ENCODE results near the gene TUBGCP6.

Gene TUBGCP6

DNA sequence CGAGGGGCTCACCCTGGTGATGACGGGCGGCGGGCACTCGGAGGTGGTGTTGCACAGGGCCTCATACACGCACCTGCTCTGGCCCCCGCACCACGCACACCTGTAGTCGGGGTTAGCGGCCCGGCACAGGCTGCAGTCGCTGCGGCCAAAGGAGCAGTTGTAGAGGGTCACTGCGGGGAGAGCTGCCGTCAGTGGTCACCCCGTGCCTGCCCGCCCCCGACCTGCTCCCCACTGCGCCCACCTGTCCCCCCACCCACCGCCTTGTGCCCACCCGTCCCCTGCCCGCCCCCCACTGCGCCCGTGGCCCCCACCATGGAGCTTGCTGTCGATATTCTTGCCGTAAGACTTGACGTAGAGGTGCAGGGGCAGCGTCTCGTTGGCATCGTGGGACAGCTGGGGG is 39.0 kb upstream of the TUBGCP6 start:
- no CpG with 5 or more reads among the region's 30 CpGs for WGBS (ENCODE audit: extremely low coverage, insufficient coverage, insufficient read length)

DNA sequence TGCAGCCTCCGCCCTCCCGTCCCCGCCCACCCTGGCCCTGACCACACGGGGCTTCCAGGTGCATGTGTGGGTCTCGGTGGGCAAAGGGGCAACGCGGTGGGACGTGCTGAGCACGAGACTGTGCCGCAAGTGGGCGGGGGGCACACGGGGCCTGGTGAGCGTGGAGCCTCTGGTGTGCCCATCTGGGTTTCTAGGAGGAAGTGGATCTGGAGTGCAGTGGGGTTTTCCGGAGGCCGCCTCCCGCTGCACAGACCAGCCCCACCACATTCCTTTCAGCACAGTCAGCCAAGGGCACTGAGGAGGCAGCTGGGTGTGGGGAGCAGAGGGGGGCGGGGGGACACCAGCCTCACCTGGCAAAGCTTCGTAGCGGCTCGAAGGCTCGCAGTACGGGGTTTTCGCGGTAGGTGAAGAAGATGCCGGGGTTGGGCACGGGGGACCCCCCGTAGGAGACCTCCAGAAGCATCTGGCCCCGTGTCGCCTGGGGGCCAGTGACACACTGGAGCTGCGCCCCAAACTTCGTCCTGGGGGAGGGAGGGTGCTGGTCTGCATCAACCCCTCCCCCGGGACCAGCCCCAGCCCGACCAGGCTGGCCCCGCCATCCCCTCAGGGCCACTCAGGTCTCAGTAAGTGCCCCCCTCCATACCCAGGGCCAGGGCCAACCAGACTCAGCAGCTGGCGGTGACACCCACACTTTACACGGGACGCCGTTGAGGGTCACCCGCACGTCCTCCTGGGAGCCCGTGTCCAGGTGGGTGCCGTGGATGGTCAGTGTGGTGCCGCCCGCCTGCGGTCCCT is 37.7 kb upstream of the TUBGCP6 start:
- Histone ChIP-seq H2AFZ (ENCODE audit: insufficient read depth, low read length, poor library complexity) (peak overlapping the region; percentile 8), H3K27ac (ENCODE audit: low read depth, low read length) (peak overlapping the region; percentile 63), H2AK5ac (ENCODE audit: low read length) (peak overlapping the region; percentile 99), H3K79me2 (ENCODE audit: control insufficient read depth, insufficient read depth, low read length, poor library complexity) (peaks cover 10% of the 10 kb centered on the region), H3K18ac (ENCODE audit: low read length) (peak overlapping the region; percentile 93), H3K4me1 (ENCODE audit: control insufficient read depth in 1 of 2, insufficient read depth in 2 of 2, low read length in 2 of 2) (peaks cover 12 to 15% of the 10 kb centered on the region in 2 experiments), H4K91ac (ENCODE audit: low read depth, low read length) (peak overlapping the region; percentile 99), H3K4me3 (ENCODE audit: low read depth, low read length) (no peak overlapping the region), H3K4ac (ENCODE audit: low read depth, low read length) (peak overlapping the region; percentile 90), H3K9ac (ENCODE audit: low read length) (no peak overlapping the region), H4K8ac (ENCODE audit: low read depth, low read length) (peak overlapping the region; percentile 72), H3K79me1 (ENCODE audit: low read length) (peaks cover 15% of the 10 kb centered on the region), H3K27me3 (ENCODE audit: insufficient read depth, low read length) (no peaks in the 10 kb centered on the region), H4K12ac (ENCODE audit: low read depth, low read length) (peak overlapping the region; percentile 45), H3K14ac (ENCODE audit: low read length) (peak overlapping the region; percentile 91), H2BK12ac (ENCODE audit: low read length) (peak overlapping the region; percentile 97), H2BK5ac (ENCODE audit: low read depth, low read length, poor library complexity) (peak overlapping the region; percentile 84), H3K23ac (ENCODE audit: low read length) (no peak overlapping the region), H3K36me3 (ENCODE audit: control insufficient read depth in 1 of 2, insufficient read depth in 2 of 2, low read length in 2 of 2) (peaks cover 80 to 89% of the 10 kb centered on the region in 2 experiments), H2BK120ac (ENCODE audit: insufficient read depth, low read length, poor library complexity) (peak overlapping the region; percentile 97), H3K4me2 (ENCODE audit: low read length) (peak overlapping the region; percentile 25), H3K9me3 (ENCODE audit: insufficient read depth, low read depth, low read length) (peaks cover under 1% of the 10 kb centered on the region)
- DNase-seq: peak; percentile 69 to 78
- no CpG with 5 or more reads among the region's 45 CpGs for WGBS (ENCODE audit: extremely low coverage, insufficient coverage, insufficient read length)

More for the DNA sequence above, 39.0 kb upstream of the TUBGCP6 start:
- Histone ChIP-seq H3K4me1 (ENCODE audit: control insufficient read depth in 1 of 2, insufficient read depth in 2 of 2, low read length in 2 of 2) (peaks cover 12 to 15% of the 10 kb centered on the region in 2 experiments), H3K9me3 (ENCODE audit: insufficient read depth, low read depth, low read length) (no peaks in the 10 kb centered on the region), H4K91ac (ENCODE audit: low read depth, low read length) (peak overlapping the region; percentile 99), H3K23ac (ENCODE audit: low read length) (no peak overlapping the region), H3K79me1 (ENCODE audit: low read length) (peaks cover 15% of the 10 kb centered on the region), H3K27ac (ENCODE audit: low read depth, low read length) (no peak overlapping the region), H2AK5ac (ENCODE audit: low read length) (no peak overlapping the region), H2AFZ (ENCODE audit: insufficient read depth, low read length, poor library complexity) (no peak overlapping the region), H3K27me3 (ENCODE audit: insufficient read depth, low read length) (no peaks in the 10 kb centered on the region), H3K4me3 (ENCODE audit: low read depth, low read length) (no peak overlapping the region), H3K9ac (ENCODE audit: low read length) (no peak overlapping the region), H4K8ac (ENCODE audit: low read depth, low read length) (no peak overlapping the region), H3K4me2 (ENCODE audit: low read length) (no peak overlapping the region), H4K12ac (ENCODE audit: low read depth, low read length) (no peak overlapping the region), H2BK12ac (ENCODE audit: low read length) (no peak overlapping the region), H2BK120ac (ENCODE audit: insufficient read depth, low read length, poor library complexity) (no peak overlapping the region), H3K18ac (ENCODE audit: low read length) (no peak overlapping the region), H3K4ac (ENCODE audit: low read depth, low read length) (no peak overlapping the region), H2BK5ac (ENCODE audit: low read depth, low read length, poor library complexity) (no peak overlapping the region), H3K14ac (ENCODE audit: low read length) (no peak overlapping the region), H3K79me2 (ENCODE audit: control insufficient read depth, insufficient read depth, low read length, poor library complexity) (peaks cover 10% of the 10 kb centered on the region), H3K36me3 (ENCODE audit: control insufficient read depth in 1 of 2, insufficient read depth in 2 of 2, low read length in 2 of 2) (peaks cover 80 to 89% of the 10 kb centered on the region in 2 experiments)
- no peak for DNase-seq

DNA sequence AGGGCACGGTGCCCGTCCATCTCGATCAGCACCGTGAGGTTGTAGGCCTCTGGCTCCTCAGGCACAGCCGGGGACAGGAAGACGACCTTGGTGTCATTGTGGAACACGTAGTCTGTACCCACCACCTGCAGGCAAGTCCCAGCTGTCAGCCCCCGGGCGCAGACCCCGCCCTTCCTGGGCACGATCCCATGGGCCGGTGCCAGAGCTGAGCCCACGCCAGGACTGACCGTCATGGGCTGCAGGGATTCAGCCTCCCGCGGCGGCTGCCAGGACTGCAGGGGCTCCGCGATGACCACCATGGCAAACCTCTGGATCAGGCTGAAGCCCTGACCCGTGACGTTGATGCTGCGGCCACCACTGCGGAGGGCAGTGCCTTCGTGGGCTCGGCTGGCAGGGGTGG is 37.1 kb upstream of the TUBGCP6 start:
- peak overlapping the region; percentile 83 for H3K14ac ChIP-seq (ENCODE audit: low read length)
- peak overlapping the region; percentile 4 for H2AFZ ChIP-seq (ENCODE audit: insufficient read depth, low read length, poor library complexity)
- H4K91ac ChIP-seq (ENCODE audit: low read depth, low read length): peak overlapping the region; percentile 98
- peak overlapping the region; percentile 46 for H3K27ac ChIP-seq (ENCODE audit: low read depth, low read length)
- peaks cover 15% of the 10 kb centered on the region for H3K79me1 ChIP-seq (ENCODE audit: low read length)
- H2BK5ac ChIP-seq (ENCODE audit: low read depth, low read length, poor library complexity): peak overlapping the region; percentile 71
- no peak overlapping the region for H3K23ac ChIP-seq (ENCODE audit: low read length)
- no peak overlapping the region for H3K4me3 ChIP-seq (ENCODE audit: low read depth, low read length)
- peaks cover 10% of the 10 kb centered on the region for H3K79me2 ChIP-seq (ENCODE audit: control insufficient read depth, insufficient read depth, low read length, poor library complexity)
- peak overlapping the region; percentile 23 for H3K4ac ChIP-seq (ENCODE audit: low read depth, low read length)
- peak overlapping the region; percentile 83 for H2AK5ac ChIP-seq (ENCODE audit: low read length)
- no CpG with 5 or more reads among the region's 25 CpGs for WGBS (ENCODE audit: extremely low coverage, insufficient coverage, insufficient read length)
- peaks cover 79 to 88% of the 10 kb centered on the region in 2 experiments for H3K36me3 ChIP-seq (ENCODE audit: control insufficient read depth in 1 of 2, insufficient read depth in 2 of 2, low read length in 2 of 2)
- peak overlapping the region; percentile 86 for H3K18ac ChIP-seq (ENCODE audit: low read length)
- H3K4me1 ChIP-seq (ENCODE audit: control insufficient read depth in 1 of 2, insufficient read depth in 2 of 2, low read length in 2 of 2): peaks cover 12 to 15% of the 10 kb centered on the region in 2 experiments
- peak overlapping the region; percentile 93 for H2BK12ac ChIP-seq (ENCODE audit: low read length)
- H2BK120ac ChIP-seq (ENCODE audit: insufficient read depth, low read length, poor library complexity): peak overlapping the region; percentile 93
- H4K8ac ChIP-seq (ENCODE audit: low read depth, low read length): peak overlapping the region; percentile 55
- DNase-seq: no peak
- no peak overlapping the region for H3K9ac ChIP-seq (ENCODE audit: low read length)
- H3K4me2 ChIP-seq (ENCODE audit: low read length): peak overlapping the region; percentile 25
- peak overlapping the region; percentile 43 for H4K12ac ChIP-seq (ENCODE audit: low read depth, low read length)
- H3K27me3 ChIP-seq (ENCODE audit: insufficient read depth, low read length): no peaks in the 10 kb centered on the region
- peaks cover 2% of the 10 kb centered on the region for H3K9me3 ChIP-seq (ENCODE audit: insufficient read depth, low read depth, low read length)

DNA sequence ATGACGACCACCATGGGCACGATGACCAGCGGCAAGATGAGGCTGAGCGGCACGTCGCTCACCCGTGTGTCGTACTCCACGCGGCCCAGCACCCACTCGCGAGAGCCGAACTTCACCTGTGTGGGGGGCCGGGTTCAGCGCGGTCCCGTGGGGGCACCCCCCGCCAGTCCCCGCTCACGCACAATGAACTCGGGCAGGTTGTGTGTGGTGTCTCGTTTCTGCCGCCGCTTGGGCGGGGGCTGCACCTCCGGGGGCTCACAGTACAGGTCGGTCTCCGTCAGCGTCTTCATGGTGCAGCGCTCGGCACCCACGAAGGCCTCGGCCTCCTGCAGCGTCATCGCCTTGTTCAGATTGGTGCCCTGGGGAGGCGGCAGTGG is 36.5 kb upstream of the TUBGCP6 start:
- H3K79me2 ChIP-seq (ENCODE audit: control insufficient read depth, insufficient read depth, low read length, poor library complexity): peaks cover 10% of the 10 kb centered on the region
- H2BK12ac ChIP-seq (ENCODE audit: low read length): peak overlapping the region; percentile 93
- H3K27me3 ChIP-seq (ENCODE audit: insufficient read depth, low read length): no peaks in the 10 kb centered on the region
- DNase-seq: no peak
- H3K9me3 ChIP-seq (ENCODE audit: insufficient read depth, low read depth, low read length): peaks cover 2% of the 10 kb centered on the region
- no peak overlapping the region for H3K27ac ChIP-seq (ENCODE audit: low read depth, low read length)
- H3K4ac ChIP-seq (ENCODE audit: low read depth, low read length): no peak overlapping the region
- peak overlapping the region; percentile 98 for H4K91ac ChIP-seq (ENCODE audit: low read depth, low read length)
- no peak overlapping the region for H2AK5ac ChIP-seq (ENCODE audit: low read length)
- peaks cover 78 to 88% of the 10 kb centered on the region in 2 experiments for H3K36me3 ChIP-seq (ENCODE audit: control insufficient read depth in 1 of 2, insufficient read depth in 2 of 2, low read length in 2 of 2)
- H3K4me1 ChIP-seq (ENCODE audit: control insufficient read depth in 1 of 2, insufficient read depth in 2 of 2, low read length in 2 of 2): peaks cover 12 to 15% of the 10 kb centered on the region in 2 experiments
- H3K4me3 ChIP-seq (ENCODE audit: low read depth, low read length): no peak overlapping the region
- H3K9ac ChIP-seq (ENCODE audit: low read length): no peak overlapping the region
- WGBS (ENCODE audit: extremely low coverage, insufficient coverage, insufficient read length): no CpG with 5 or more reads among the region's 36 CpGs
- H3K4me2 ChIP-seq (ENCODE audit: low read length): no peak overlapping the region
- H2BK120ac ChIP-seq (ENCODE audit: insufficient read depth, low read length, poor library complexity): no peak overlapping the region
- H3K23ac ChIP-seq (ENCODE audit: low read length): no peak overlapping the region
- H3K79me1 ChIP-seq (ENCODE audit: low read length): peaks cover 15% of the 10 kb centered on the region
- no peak overlapping the region for H4K12ac ChIP-seq (ENCODE audit: low read depth, low read length)
- no peak overlapping the region for H4K8ac ChIP-seq (ENCODE audit: low read depth, low read length)
- peak overlapping the region; percentile 86 for H3K18ac ChIP-seq (ENCODE audit: low read length)
- no peak overlapping the region for H3K14ac ChIP-seq (ENCODE audit: low read length)
- no peak overlapping the region for H2AFZ ChIP-seq (ENCODE audit: insufficient read depth, low read length, poor library complexity)
- no peak overlapping the region for H2BK5ac ChIP-seq (ENCODE audit: low read depth, low read length, poor library complexity)
